Endometrium (tissue), 2 donors: Measurements from ENCODE around the gene IL4R.
"Not testable (repeated sequence)": the region's sequence is repeated elsewhere in the genome, so short reads cannot be mapped to it uniquely, and the experiment has no call there.

ENCODE experiments used
- FAIRE-seq: peaks from 2 replicates; lab custom pipeline; 2012; peaks lifted over from hg19 to GRCh38; lab: Jason Lieb, UNC
- donor health status: control.
- donor health status: control.

Gene IL4R

DNA sequence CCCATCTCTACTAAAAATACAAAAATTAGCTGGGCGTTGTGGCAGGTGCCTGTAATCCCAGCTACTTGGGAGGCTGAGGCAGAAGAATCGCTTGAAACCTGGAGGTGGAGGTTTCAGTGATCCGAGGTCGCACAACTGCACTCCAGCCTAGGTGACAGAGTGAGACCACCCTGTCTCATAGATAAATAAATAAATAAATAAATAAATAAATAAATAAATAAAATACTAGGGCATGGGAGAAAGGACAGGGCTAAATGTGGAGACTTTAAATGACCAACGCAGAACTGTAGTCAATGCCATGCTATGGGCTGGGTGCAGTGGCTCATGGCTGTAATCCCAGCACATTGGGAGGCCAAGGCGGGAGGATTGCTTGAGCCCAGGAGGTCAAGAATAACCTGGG lies 25.5 kb upstream of the IL4R start:
- not testable (repeated sequence) for FAIRE-seq

DNA sequence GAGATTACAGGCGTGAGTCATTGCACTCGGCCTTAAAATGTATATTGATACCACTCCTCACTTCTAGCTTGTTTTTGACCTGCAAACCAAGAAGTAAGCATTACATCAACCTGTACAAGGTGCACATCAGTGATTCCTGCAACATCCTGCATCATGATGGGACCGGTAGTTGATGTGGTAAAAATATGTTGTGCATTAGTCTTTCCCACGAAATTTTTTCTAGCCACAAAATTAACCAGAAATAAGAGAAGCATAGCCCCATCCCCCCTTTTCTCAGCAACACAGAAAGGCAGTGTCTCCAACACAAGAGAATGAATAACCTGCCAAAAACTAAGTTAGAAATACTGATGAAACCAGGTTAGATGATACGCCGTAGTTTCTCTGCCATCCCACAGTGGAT lies 24.1 kb upstream of the IL4R start:
- FAIRE-seq: no peak

DNA sequence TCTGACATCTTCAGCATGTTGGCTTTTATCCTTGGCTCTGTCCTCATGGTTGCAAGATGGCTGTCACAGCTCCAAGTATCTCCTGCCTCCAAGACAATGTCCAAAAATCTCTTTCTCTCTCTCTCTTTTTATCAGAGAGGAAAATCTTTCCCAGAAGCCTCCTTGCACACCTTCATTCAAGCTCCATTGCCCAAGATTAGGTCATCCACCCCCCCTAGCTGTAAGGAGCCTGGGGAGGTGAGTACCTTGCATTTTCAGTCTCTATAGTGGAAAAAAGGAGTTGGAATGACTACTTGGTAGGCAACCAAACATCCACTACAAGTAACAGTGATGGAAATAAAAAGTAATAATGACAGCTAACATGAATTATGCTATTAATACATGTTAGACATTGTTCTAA lies 23.2 kb upstream of the IL4R start:
- FAIRE-seq: no peak

DNA sequence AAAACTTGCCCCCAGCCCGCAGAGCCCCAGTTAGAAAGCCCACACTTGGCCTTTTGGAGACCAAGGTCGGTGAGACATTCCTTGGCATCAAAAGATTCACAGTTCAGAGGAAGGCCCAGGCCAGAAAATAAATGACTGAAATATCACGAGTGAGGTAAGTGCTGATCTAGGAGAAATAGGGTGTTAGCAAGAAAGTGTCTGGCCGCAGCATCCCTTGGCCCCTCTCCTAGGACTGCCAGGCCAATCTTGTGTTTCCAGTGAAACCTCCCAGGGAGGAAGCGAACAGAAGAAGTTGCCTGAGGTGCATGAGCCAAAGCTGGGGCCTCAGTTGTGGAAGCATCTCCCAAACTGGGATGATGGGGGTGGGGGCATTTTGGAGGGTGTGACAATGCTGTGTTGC lies 22.7 kb upstream of the IL4R start:
- FAIRE-seq: no peak

DNA sequence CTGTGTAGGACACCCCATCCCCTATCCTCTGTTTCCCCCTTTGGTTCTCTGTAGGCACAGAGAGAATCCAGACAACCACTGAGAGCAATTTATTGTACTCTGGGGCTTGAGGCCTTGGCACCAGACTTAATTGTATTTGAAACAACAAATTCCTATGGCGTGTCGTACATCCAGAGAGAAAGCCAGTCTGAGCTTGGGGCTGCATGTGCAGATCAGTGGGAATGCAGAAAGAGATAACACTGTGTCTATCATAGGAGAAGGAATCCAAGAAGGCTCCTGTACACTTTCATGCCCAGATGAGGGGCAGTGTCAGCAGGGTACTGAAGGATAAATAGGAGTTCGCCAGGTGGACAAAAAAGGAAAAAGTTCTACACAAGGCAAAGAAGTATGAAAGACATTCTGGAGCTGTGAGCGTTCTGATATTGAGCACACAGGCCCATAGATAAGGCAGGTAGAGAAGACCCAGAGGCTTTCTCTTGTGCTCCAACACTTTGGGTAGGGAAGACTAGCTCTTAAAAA lies 22.0 kb upstream of the IL4R start:
- no peak for FAIRE-seq

DNA sequence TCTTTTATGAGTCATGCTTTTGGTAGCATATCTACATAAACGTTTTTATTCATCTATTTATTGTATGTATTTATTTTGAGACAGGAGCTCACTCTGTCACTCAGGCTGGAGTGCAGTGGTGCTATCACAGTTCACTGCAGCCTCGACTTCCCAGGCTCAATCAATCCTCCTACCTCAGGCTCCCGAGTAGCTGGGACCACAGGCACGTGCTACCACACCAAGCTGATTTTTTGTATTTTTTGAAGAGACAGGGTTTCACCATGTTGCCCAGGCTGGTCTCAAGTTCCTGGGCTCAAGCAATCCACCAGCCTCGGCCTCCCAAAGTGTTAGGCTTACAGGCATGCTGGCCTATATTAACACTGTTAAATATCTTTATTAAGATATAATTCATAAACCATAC lies 20.4 kb upstream of the IL4R start:
- FAIRE-seq: no peak

DNA sequence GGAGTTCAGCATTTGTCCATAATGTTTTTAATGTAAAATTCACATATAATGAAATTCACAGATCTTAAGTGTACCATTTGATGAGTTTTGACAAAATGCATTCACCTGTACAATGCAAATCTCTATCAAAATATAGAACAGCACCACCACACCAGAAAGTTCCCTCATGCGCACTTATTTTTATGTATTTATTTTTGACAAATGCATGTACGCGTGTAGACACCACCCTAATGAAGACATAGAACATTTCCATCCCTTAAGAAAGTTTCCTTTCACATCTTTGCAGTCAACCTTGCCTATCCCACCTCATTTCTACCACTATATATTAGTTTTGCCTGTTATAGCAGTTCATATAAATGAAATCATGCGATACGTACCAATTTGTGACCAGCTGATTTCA lies 15.6 kb upstream of the IL4R start:
- no peak for FAIRE-seq

DNA sequence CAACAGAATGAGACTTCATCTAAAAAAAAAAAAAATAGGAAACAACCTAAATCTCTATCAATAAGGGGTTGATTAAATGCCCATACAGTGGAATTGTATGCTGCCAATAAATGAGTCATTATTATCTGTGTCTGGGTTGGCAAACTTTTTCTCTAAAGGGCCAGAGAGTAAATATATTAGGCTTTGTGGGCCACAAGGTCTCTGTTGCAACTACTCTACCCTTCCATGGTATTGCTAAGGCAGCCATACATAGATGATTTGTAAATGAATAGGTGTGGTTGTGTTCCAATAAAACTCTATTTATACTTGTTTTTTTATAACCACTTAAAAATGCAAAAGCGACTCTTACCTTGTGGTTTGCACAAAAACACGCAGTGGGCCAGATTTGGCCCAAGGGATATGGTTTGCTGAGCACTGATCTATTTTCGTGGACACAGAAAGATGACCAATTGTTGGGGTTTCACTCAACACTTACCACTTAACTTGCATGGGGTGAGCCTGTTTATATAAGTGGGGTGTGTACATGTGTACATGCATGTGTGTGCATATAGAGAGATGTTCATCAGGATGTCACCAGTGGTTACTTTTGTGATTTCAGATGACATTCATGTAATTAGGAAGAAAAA lies 12.4 kb upstream of the IL4R start:
- FAIRE-seq: no peak

DNA sequence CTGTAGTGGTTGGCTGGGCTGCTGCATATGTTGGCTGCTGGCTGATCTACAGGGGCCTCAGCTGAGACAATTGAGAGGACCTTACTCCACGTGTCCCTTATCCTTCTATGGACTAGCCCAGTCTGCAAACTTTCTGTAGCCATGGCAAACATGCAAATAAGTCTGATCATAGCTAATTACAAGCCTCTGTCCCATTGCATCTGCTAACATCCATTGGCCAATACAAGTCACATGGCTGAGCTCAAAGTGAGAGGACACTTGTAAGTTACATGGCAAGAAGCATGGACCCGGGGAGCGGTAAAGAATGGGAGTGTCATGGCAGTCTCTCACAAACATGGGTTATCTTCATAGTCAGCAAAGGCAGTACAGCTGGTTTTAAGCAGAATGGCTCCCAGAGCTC lies 11.6 kb upstream of the IL4R start:
- no peak for FAIRE-seq

DNA sequence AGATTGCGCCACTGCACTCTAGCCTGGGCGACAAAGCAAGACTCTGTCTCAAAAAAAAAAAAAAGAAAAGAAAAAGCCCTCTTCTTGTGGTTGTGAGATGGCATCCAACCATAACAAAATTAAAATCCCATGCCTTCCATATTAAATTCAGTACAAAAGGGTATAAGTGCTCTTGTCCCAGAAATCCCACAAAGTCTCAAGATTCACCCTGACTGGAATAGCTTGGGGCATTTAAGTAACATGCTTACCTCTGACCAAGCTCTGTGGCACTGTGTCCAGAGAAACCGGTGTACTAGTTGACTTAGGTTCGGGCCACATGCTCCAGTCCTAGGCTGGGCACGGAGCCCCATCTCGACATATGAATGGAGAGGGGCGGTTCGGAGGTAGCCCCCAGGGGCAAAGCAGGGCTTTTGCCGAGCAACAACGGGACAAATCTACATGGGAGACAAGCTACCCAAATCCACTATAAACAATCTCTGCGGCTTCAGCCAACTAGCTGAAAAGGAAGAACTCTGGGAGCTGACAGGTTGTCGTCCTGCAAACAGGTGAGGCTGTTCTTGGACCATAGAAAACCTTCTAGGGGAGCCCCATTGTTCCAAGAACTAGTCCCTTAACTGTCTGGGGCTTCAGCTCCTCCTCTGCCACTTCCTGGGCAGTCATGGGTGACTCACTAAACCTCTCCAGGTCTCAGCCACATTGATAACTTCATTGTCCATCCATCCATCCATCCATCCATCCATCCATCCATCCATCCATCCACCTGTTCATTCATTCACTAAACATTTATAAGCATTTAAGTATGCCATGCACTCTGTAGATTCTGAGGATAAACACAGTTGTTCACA lies 10.3 kb upstream of the IL4R start:
- no peak for FAIRE-seq

DNA sequence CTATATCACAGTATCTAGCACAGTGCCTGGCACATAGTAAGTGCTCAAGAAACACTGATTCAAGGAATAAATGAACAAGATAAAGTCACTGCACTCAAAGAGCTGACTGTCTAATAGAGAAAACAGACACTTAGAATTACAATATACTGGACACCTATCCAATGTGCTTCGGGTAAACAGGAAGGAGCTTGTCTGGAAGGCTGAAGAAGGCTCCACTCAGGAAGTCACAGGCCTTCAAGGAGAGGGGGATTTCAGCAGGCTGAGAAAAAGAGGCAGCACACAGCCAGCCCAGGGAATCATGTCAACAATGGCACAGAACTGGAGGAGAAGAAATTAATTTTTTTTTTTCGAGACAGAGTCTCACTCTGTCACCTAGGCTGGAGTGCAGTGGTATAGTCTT lies 9.7 kb upstream of the IL4R start:
- FAIRE-seq: no peak

DNA sequence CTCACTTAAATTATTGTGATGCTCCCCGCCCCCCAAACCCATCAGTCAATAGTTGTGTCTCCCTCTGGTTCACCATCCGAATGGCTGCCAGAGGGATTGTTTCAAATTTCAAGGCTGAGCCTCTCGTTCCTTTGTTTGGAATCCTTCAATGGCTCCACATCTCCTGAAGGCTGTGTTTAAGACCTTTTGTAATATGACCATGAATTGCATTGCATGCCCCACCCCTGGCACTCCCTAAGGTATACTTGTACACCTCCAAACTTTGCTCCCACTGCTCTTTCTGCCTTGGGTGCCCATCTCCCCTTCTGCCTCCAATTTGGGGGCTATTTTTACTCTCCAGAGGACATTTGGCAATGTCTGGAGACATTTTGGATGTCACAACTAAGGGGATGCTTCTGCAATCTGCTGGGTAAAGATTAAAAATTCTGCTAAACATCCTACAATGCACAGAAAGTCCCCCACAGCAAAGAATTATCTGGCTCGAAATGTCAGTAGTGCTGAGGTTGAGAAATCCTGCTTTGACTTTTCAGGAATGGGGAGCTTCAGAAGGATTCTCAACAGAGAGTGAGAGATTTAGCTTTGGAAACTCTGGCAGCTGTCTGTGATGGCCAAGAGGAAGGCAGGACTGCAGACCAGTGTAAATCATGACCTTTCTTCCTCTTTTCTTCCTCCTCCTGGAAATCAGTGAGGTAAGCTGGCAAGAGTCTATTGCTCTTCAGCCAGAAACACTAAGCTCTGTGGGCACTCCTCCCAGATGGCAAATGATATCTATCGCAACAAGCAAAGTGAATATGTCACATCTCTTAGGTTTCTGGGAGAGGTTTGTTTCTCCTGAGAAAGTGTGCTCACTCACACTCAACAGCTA lies 8.7 kb upstream of the IL4R start:
- FAIRE-seq: no peak

DNA sequence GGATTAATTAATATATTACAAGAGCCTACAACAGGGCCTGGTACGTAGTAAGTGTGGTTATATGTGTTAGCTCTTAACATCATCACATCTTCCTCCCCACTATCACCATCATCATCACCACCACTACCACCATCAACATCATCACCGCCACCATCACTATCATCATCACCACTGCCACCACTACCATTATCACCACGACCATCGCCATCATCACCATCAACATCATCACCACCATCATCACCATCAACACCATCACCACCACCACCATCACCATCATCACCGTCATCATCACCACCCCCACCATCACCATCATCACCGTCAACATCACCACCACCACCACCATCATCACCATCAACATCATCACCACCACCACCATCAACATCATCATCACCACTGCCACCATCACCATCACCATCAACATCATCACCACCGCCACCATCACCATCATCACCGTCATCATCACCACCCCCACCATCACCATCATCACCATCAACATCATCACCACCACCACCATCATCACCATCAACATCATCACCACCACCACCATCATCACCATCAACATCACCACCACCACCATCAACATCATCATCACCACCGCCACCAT lies 7.8 kb upstream of the IL4R start:
- no peak for FAIRE-seq

DNA sequence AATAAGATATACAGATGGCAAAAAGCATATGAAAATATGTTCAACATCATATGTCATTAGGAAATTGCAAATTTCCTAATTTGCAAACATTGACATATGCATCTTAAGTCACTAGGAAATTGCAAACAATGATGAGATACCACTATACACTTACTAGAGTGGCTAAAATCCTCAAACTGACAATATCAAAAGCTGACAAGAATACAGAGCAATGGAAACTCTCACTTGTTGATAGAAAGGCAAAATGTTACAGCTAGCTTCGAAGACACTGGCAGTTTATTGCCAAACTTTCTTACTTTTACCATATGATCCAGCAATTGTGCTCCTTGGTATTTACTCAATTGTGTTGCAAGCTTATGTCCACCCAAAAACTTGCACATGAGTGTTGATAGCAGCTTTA lies 5.0 kb upstream of the IL4R start:
- FAIRE-seq: no peak

DNA sequence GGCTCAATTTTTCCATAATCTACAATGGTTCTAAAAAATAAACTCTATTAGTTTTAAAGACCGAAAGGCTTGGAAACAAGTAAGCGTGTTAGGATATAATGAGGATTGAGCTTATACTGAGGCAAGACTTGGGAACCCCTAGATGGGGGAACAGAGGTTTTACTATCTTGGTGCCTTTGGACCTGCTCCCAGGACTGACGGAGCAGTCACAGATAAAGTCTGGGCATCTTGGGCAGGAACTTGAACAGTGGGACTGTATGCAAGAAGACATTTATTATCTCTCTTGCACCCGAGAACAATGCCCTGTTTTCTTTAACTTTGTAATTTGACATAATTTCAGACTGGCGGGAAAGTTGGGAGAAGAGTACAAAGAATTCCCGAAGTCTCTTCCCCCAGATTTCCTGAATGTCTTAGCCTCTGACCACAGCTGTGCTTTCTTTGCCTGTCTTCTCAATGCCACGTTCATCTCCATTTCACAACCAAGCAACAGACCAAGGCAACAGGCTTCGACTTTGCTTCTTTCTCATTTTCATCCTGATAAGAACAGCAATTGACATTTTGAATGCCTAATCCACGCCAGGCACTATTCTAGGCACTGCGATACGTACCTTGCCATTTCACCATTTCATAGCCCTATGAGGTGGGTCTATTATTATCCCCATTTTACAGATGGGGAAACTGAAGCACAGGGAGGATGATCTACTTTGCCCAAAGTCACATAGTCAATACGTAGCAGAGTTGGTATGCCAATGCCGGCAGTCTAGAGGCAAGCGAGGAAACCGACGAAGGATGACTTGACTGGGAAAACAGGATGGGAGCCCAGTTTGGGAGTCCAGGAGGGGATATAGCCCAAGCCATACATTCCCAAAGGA lies 3.0 kb upstream of the IL4R start:
- no peak for FAIRE-seq

DNA sequence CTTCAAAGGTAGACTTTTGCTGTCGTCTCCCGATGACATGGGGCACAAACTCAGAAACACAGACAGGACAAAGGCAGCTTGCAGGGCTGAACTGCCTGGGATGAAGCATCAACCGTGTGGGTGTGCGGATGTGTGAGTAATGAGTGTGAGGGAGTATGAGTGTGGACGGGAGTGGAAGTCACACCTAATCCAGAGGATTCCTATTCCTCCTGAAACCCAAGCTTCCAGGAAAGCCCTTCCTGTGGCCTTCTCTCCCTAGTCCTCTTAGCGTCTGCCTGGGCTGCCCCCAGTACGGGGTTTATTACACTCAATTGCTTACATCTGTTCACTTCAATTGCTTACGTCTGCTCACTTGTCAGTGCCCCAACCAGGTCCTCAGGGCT lies 2.3 kb upstream of the IL4R start:
- FAIRE-seq: no peak

DNA sequence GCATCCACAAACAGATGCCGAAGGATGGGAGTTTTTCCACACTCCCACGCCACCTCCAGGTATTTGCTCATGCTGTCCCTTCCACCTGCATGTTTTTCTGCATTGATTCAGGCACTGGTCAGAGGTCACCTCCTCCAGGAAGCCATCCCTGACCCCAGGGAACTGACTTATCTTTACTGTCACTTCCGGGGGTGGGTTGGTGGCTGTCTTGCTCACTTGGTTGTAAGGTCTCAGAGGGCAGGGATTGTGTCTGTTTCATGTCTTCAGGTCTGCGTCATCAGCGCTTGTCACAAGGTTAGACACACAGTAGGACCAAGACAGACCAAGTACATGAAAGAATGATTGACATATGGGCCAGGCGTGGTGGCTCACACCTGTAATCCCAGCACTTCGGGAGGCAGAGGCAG lies 1.9 kb upstream of the IL4R start:
- FAIRE-seq: no peak

DNA sequence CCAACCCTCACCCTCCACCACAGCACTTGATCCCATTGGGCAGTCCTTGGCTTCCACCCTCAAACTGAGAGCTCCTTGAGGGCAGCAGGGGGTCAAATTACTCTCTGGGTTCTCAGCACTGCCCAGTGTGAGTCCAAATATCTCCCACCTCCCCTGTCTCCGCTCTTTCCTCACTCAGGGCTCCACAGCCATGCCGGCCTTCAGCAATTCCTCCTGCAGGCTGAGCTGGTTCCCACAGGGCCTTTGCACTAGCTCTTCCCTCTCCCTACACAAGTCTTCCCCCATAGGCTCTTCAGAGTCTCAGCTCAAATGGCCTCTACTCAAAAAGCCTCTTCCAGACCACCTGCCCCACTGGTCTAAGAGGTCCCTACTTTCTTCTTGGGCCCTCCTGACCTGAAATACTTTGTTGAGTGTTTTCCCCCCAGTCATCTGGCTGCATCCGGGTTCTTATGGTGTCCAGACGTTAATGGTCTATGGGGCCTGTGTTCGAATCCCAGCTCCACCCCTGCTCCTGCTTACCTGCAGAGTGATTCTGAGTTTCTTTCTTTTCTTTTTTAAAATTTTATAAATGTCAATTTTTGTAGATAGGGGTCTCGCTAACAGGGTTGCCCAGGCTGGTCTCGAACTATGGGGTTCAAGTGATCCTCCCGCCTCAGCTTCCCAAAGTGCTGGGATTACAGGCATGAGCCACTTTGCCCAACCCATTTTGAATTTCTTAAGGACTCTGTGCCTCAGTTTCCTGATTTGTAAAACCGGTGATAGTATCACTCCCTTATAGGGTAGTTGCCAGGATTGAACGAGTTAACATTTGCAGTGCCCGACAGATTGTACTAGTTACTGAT lies 973 bp upstream of the IL4R start:
- no peak for FAIRE-seq

DNA sequence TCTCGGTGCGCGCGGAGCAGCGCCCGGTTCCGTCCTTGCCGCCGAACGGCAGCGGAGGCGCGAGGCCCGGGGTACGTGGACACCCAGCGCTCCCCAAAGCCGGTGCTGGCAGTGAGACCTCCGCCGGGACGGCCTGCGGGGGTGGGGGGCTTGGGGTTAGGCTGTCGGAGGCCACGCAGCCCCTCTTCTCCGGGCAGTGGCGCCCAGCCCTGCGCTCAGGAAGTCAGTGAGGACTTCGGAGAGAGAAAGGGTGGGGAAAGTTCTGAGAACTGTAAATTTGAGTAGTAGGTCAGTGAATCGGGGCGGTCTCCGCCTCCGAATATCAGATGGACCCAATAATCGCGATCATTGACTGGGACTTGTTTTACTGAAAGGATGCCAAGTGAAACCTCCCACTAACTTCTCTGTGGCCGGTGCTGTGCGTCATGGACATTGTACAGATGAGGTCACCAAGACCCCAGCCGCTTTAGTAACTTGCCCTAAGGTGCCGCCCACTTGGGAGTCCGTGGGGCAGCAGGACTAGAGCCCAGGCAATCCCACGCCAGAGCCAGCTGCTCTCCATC lies 468 bp downstream of the IL4R start:
- FAIRE-seq: no peak

DNA sequence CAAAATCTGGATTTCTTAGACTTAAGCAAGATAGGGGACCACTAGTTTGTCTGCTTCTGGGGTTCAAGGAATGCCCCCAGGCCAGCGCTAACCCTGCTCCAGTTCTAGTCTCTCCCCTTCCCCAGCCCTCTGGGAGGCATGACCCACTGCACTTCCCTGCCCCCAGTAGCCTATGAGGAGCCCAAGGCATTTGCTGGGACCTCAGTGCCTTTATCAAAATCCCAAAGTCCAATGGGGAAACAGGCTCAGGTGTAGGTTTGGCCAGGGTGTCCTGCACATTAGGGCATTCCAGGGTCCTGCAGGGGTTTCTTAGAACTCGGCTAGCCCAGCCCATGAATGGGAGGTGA lies 1.2 kb downstream of the IL4R start:
- no peak for FAIRE-seq
